Uterus (tissue), 4 donors: Measurements from ENCODE around the gene ADSS1. TPM values are rescaled to one million over a fixed set of nuclear protein-coding genes. Genes with fewer than 3 reads are reported as not detected.

Experiments used
- DNase-seq, 2 donors: peaks; one replicate each; pipeline ENCODE4 v3.0.0-alpha.2; 2019 to 2020
- H3K27ac ChIP-seq, 2 donors: fragments of 200-600 bp; sonication (generic); 1 replicate in 1 of 2; 2 replicates in 1 of 2; pipeline ENCODE4 v1.5.1; 2016 to 2018
- H3K27me3 ChIP-seq, 2 donors: fragments of 200-600 bp; sonication (generic); one replicate each; pipeline ENCODE4 v1.5.1; 2018 to 2019; ENCODE audit warnings: control low read depth in 1 of 2
- H3K36me3 ChIP-seq, 2 donors: fragments of 200-600 bp; sonication (generic); one replicate each; pipeline ENCODE4 v1.5.1; 2019; ENCODE audit warnings: control low read depth in 1 of 2
- H3K4me1 ChIP-seq, 2 donors: fragments of 200-600 bp; sonication (generic); one replicate each; pipeline ENCODE4 v1.5.1; 2018 to 2019; ENCODE audit warnings: control low read depth in 1 of 2
- H3K4me3 ChIP-seq, 2 donors: fragments of 200-600 bp; sonication (generic); 1 replicate in 1 of 2; 2 replicates in 1 of 2; pipeline ENCODE4 v1.5.1; 2018 to 2019; ENCODE audit warnings: mild to moderate bottlenecking in 1 of 2
- H3K9me3 ChIP-seq, 2 donors: fragments of 200-600 bp; sonication (generic); one replicate each; pipeline ENCODE4 v1.5.1; 2019; ENCODE audit warnings: control low read depth in 1 of 2
- CTCF ChIP-seq, 4 experiments: fragments of 200-600 bp in 2 of 4; fragments of 450-650 bp in 2 of 4; sonication (generic) in 2 of 4; IDR thresholded peaks; one replicate each; pipeline ENCODE4 v1.5.1; 2016 to 2019; ENCODE audit warnings: antibody characterized with exemption in 4 of 4, mild to moderate bottlenecking in 2 of 4, moderate library complexity in 1 of 4
- POLR2A ChIP-seq, 2 donors: fragments of 450-650 bp; IDR thresholded peaks; one replicate each; pipeline ENCODE4 v1.6.1; 2016; ENCODE audit warnings: antibody characterized with exemption in 2 of 2, mild to moderate bottlenecking in 1 of 2, moderate library complexity in 1 of 2
- intact Hi-C: fragments of 100-400 bp; cut with DNase I; formaldehyde crosslinking; loops from one replicate; pipeline ENCODE4 v1.15.1; 2023; ENCODE audit warnings: low total_unique reads
- total RNA-seq, 4 donors: library from RNA; depleted of rRNA in 3 of 4; stranded (reverse); fragments of >200 nt in 3 of 4; gene quantifications; one replicate each; pipeline versions ENCODE4 v1.1.0 to v1.2.4, GENCODE V29; 2014 to 2023
- donor health status: DM: yes; HTN: yes; CAD: no.

ADSS1 gene
- total RNA-seq, 4 donors from 2014 or later = 7.0 to 11.7 TPM; not detected in 2

DNA sequence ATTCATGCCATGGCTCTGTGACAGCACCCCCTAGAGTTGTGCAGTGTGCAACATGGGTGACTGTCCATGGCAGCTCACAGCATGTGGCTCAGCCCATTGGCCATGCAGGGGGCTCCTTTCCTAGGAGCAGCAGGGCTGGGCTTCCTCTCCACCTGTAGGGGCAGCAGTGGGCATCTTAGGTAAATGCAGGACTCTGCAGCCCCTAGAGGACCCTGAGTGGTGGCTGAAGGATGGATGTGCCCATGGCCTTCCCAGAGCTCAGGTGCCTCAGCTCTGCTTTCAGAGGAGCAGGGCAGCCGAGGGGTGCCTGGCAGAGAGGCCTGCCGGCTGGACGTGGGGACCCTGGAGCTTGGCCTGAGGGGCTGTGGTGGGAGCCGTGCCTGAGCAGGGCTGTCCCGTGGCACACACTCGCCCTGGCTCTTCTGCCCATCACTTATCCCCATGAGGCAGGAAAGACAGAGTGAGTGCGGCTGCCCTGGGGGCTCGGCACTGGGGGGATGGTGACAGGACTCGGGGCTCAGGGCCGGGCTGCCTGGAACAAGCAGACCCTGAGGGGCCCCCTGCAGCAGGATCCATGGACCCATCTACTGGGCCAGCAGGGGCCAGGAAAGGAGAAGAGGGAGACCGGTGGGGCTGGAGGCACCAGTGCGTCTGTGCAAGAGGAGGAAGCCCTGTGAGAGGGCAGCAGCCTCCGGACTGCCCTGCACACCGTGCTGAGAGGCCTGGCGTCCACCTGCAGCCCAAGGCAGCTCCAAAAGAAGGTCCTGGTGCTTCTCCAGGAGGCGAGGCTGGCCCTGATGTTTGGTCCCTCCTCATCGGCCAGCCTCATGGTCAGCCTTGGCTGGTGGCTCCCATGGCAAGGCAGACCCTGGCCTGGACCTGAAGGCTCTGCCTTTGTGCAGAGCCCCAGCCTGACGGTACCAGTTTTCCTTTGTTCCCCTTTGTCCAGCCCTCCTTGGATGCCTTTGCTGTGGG is 7.6 kb downstream of the ADSS1 start:
- TF ChIP-seq CTCF (IDR thresholded peaks at IDR 0.05) = no peak
- Histone ChIP-seq H3K27ac (no peak overlapping the region), H3K9me3 (no peaks in the 10 kb centered on the region), H3K27me3 (no peaks in the 10 kb centered on the region), H3K4me1 (no peaks in the 10 kb centered on the region), H3K4me3 (no peak overlapping the region), H3K36me3 (no peaks in the 10 kb centered on the region)
- DNase-seq = no peak
- intact Hi-C loops = no loop called here

DNA sequence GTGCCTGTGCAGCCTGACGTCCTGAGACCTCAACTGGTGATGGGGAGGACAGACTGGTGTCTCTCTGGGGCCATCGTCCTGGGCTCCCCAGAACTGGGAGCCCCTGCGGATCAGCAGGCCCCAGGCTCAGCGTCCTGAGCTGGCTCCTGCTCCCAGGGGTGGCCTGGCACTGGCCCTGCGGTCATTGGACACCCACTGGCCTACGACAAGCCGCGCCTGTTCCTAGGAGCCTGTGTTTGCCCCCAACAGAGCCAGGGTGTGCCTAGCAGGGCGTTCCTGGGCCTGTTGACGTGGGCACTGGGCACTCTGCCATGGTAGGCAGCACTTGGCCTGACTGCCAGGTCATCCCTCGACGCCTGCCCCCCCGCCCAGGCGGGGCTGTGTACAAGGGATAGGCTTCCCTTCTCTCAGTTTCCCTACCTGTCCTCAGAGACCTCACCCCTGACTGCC is 8.4 kb downstream of the ADSS1 start:
- TF ChIP-seq CTCF (IDR thresholded peaks at IDR 0.05) (no peak), POLR2A (IDR thresholded peaks at IDR 0.05) (no peak)
- H3K36me3 ChIP-seq = no peaks in the 10 kb centered on the region
- H3K4me3 ChIP-seq = no peak overlapping the region
- no peak for DNase-seq
- no peak overlapping the region for H3K27ac ChIP-seq
- H3K9me3 ChIP-seq = no peaks in the 10 kb centered on the region
- intact Hi-C loops = no loop called here
- no peaks in the 10 kb centered on the region for H3K4me1 ChIP-seq
- no peaks in the 10 kb centered on the region for H3K27me3 ChIP-seq

- Histone ChIP-seq H3K27me3 (no peaks in the 10 kb centered on the region), H3K4me1 (no peaks in the 10 kb centered on the region), H3K9me3 (no peaks in the 10 kb centered on the region), H3K27ac (no peak overlapping the region), H3K4me3 (no peak overlapping the region), H3K36me3 (no peaks in the 10 kb centered on the region)
- intact Hi-C loops = no loop called here
- no peak for TF ChIP-seq POLR2A (IDR thresholded peaks at IDR 0.05)
- no peak for TF ChIP-seq CTCF (IDR thresholded peaks at IDR 0.05)
- no peak for DNase-seq
Measured at GRCh38 chr14:104732931-104733681, 9.1 kb downstream of the ADSS1 start.

- H3K36me3 ChIP-seq = no peaks in the 10 kb centered on the region
- intact Hi-C loops = no loop called here
- no peak for DNase-seq
- H3K4me1 ChIP-seq = no peaks in the 10 kb centered on the region
- no peaks in the 10 kb centered on the region for H3K27me3 ChIP-seq
- no peak overlapping the region for H3K27ac ChIP-seq
- no peak overlapping the region for H3K4me3 ChIP-seq
- no peak for TF ChIP-seq CTCF (IDR thresholded peaks at IDR 0.05)
- TF ChIP-seq POLR2A (IDR thresholded peaks at IDR 0.05) = no peak
- no peaks in the 10 kb centered on the region for H3K9me3 ChIP-seq
Measured at GRCh38 chr14:104734051-104734587, 10.1 kb downstream of the ADSS1 start.
